IMR-90 (cell line): ENCODE measurements around the gene ASAP2. TPM values are rescaled to one million over a fixed set of nuclear protein-coding genes. Genes with fewer than 3 reads are reported as not detected.

Experiments
- ATAC-seq: fragments of 200-7000 bp; cut with Tn5 transposase; 2 replicates; pipeline ENCODE4 v1.9.1; 2020; ENCODE audit warnings: low read depth, mild to moderate bottlenecking, moderate library complexity
- BruUV-seq: library from RNA; stranded (reverse); fragments of 400-500 nt; replicated peaks from 2 replicates; lab custom pipeline; 2021; lab: Mats Ljungman, UMichigan
- CTCF ChIA-PET: fragments of 300-600 bp; formaldehyde crosslinking; extraction: SDS; loops from one replicate; lab custom pipeline; 2021; ENCODE audit warnings: antibody characterized with exemption; lab: Yijun Ruan, JAX
- POLR2A ChIA-PET: fragments of 300-600 bp; sonication (Branson Sonifier 250); formaldehyde crosslinking; loops from one replicate; lab custom pipeline; 2022; ENCODE audit warnings: antibody characterized with exemption; ENCODE audit not compliant: unreplicated experiment; lab: Charles Lee
- DNase-seq: peaks from one replicate; pipeline ENCODE4 v3.0.0; 2013
- H2AFZ ChIP-seq: replicated peaks from 2 replicates; pipeline ENCODE3; 2013; ENCODE audit warnings: low read length, mild to moderate bottlenecking; ENCODE audit not compliant: poor library complexity
- H2AK5ac ChIP-seq: 2 replicates; pipeline ENCODE4 v1.6.1; 2013; ENCODE audit warnings: low read depth, low read length, inconsistent platforms
- H2AK9ac ChIP-seq: replicated peaks from 2 replicates; pipeline ENCODE3; 2013; ENCODE audit warnings: mild to moderate bottlenecking, low read depth, low read length, moderate library complexity; ENCODE audit not compliant: poor library complexity
- H2BK120ac ChIP-seq: 2 replicates; pipeline ENCODE4 v1.6.1; 2013; ENCODE audit warnings: low read depth, low read length, inconsistent platforms
- H2BK15ac ChIP-seq: 3 replicates; pipeline ENCODE4 v1.6.1; 2013; ENCODE audit warnings: low read depth, low read length, inconsistent platforms
- H2BK20ac ChIP-seq: 2 replicates; pipeline ENCODE4 v1.6.1; 2013; ENCODE audit warnings: low read depth, mild to moderate bottlenecking, inconsistent platforms, low read length, moderate library complexity
- H2BK5ac ChIP-seq: 2 replicates; pipeline ENCODE4 v1.6.1; 2013; ENCODE audit warnings: mild to moderate bottlenecking, low read depth, low read length, inconsistent platforms; ENCODE audit not compliant: poor library complexity, severe bottlenecking
- H3K14ac ChIP-seq: replicated peaks from 2 replicates; pipeline ENCODE4 v1.6.1; 2013; ENCODE audit warnings: low read depth, low read length, inconsistent platforms
- H3K18ac ChIP-seq: 2 replicates; pipeline ENCODE4 v1.6.1; 2013; ENCODE audit warnings: low read depth, low read length, control low read depth
- H3K23ac ChIP-seq: 2 replicates; pipeline ENCODE4 v1.6.1; 2013; ENCODE audit warnings: low read depth, low read length, inconsistent platforms
- H3K27ac ChIP-seq: 2 replicates; pipeline ENCODE4 v1.5.1; 2013; ENCODE audit warnings: mild to moderate bottlenecking, control low read depth, low read length; ENCODE audit not compliant: insufficient read depth
- H3K27me3 ChIP-seq: 2 replicates; pipeline ENCODE4 v1.6.1; 2013; ENCODE audit warnings: low read length; ENCODE audit not compliant: control insufficient read depth, insufficient read depth
- H3K36me3 ChIP-seq: 2 replicates; pipeline ENCODE4 v1.6.1; 2013; ENCODE audit warnings: low read length, mixed read lengths; ENCODE audit not compliant: control insufficient read depth, insufficient read depth
- H3K4ac ChIP-seq: 2 replicates; pipeline ENCODE4 v1.6.1; 2013; ENCODE audit warnings: low read depth, low read length, inconsistent platforms
- H3K4me1 ChIP-seq: 2 replicates; pipeline ENCODE4 v1.6.1; 2013; ENCODE audit warnings: low read length, mixed read lengths; ENCODE audit not compliant: control insufficient read depth, insufficient read depth
- H3K4me2 ChIP-seq: 2 replicates; pipeline ENCODE4 v1.6.1; 2013; ENCODE audit warnings: low read depth, mild to moderate bottlenecking, control low read depth, low read length, moderate library complexity
- H3K4me3 ChIP-seq: 2 replicates; pipeline ENCODE4 v1.5.1; 2013; ENCODE audit warnings: low read depth, mild to moderate bottlenecking, control low read depth, low read length, moderate library complexity; ENCODE audit not compliant: insufficient read depth
- H3K56ac ChIP-seq: 2 replicates; pipeline ENCODE4 v1.6.1; 2013; ENCODE audit warnings: low read length, inconsistent platforms; ENCODE audit not compliant: insufficient read depth; ENCODE audit errors: extremely low read depth
- H3K79me1 ChIP-seq, 2 experiments: 2 replicates each; pipeline ENCODE4 v1.6.1; 2013; ENCODE audit warnings: low read length in 2 of 2, inconsistent platforms in 1 of 2, low read depth in 1 of 2
- H3K9ac ChIP-seq: 2 replicates; pipeline ENCODE4 v1.6.1; 2013; ENCODE audit warnings: low read depth, low read length, control low read depth
- H3K9me1 ChIP-seq: 2 replicates; pipeline ENCODE4 v1.6.1; 2013; ENCODE audit warnings: low read length, inconsistent platforms; ENCODE audit not compliant: insufficient read depth
- H3K9me3 ChIP-seq: 2 replicates; pipeline ENCODE4 v1.6.1; 2013; ENCODE audit warnings: low read length; ENCODE audit not compliant: control insufficient read depth, insufficient read depth
- H4K20me1 ChIP-seq: 2 replicates; pipeline ENCODE4 v1.6.1; 2013; ENCODE audit warnings: low read length, inconsistent platforms; ENCODE audit not compliant: insufficient read depth
- H4K5ac ChIP-seq: 2 replicates; pipeline ENCODE4 v1.6.1; 2013; ENCODE audit warnings: mild to moderate bottlenecking, low read depth, low read length, control low read depth
- H4K8ac ChIP-seq, 2 experiments: 2 replicates each; pipeline ENCODE4 v1.6.1; 2013; ENCODE audit warnings: low read depth in 2 of 2, low read length in 2 of 2, control low read depth in 1 of 2, inconsistent platforms in 1 of 2
- H4K91ac ChIP-seq: 2 replicates; pipeline ENCODE4 v1.6.1; 2013; ENCODE audit warnings: low read depth, low read length, inconsistent platforms; ENCODE audit not compliant: insufficient read depth
- BHLHE40 ChIP-seq: fragments of 150-350 bp; IDR thresholded peaks from 2 replicates; pipeline ENCODE4 v1.6.1; 2016; ENCODE audit warnings: mild to moderate bottlenecking, low read depth, low read length
- CEBPB ChIP-seq: IDR thresholded peaks from 2 replicates; pipeline ENCODE4 v1.6.1; 2012; ENCODE audit warnings: low read depth, low read length, improper control_type of control experiment
- CHD1 ChIP-seq: IDR thresholded peaks from 2 replicates; pipeline ENCODE4 v1.6.1; 2012; ENCODE audit warnings: low read depth, low read length, improper control_type of control experiment
- FOS ChIP-seq: fragments of 150-350 bp; IDR thresholded peaks from 2 replicates; pipeline ENCODE4 v1.6.1; 2016; ENCODE audit warnings: low read depth, low read length
- MAFK ChIP-seq: IDR thresholded peaks from 2 replicates; pipeline ENCODE4 v1.6.1; 2012; ENCODE audit warnings: low read depth, low read length, improper control_type of control experiment
- MAZ ChIP-seq: IDR thresholded peaks from 2 replicates; pipeline ENCODE4 v1.6.1; 2012; ENCODE audit warnings: low read depth, mild to moderate bottlenecking, low read length, improper control_type of control experiment, moderate library complexity, borderline replicate concordance
- MXI1 ChIP-seq: IDR thresholded peaks from 2 replicates; pipeline ENCODE4 v1.6.1; 2012; ENCODE audit warnings: low read depth, mild to moderate bottlenecking, low read length, moderate library complexity, borderline replicate concordance
- NFE2L2 ChIP-seq: fragments of 150-350 bp; IDR thresholded peaks from 2 replicates; pipeline ENCODE4 v1.6.1; 2016; ENCODE audit warnings: low read depth, mild to moderate bottlenecking, low read length
- POLR2A ChIP-seq: IDR thresholded peaks from 2 replicates; pipeline ENCODE4 v1.6.1; 2012; ENCODE audit warnings: mild to moderate bottlenecking, low read depth, low read length
- RAD21 ChIP-seq: IDR thresholded peaks from 2 replicates; pipeline ENCODE4 v1.6.1; 2012; ENCODE audit warnings: low read length, improper control_type of control experiment
- RCOR1 ChIP-seq: IDR thresholded peaks from 2 replicates; pipeline ENCODE4 v1.6.1; 2012; ENCODE audit warnings: mild to moderate bottlenecking, low read length, improper control_type of control experiment; ENCODE audit not compliant: insufficient replicate concordance
- RFX5 ChIP-seq: IDR thresholded peaks from 2 replicates; pipeline ENCODE4 v1.8.0; 2012; ENCODE audit warnings: low read depth, mild to moderate bottlenecking, low read length, moderate library complexity
- SMC3 ChIP-seq: fragments of 150-350 bp; IDR thresholded peaks from 2 replicates; pipeline ENCODE4 v1.6.1; 2016; ENCODE audit warnings: low read depth, mild to moderate bottlenecking, antibody characterized with exemption, low read length, moderate library complexity
- WGBS, 2 experiments: methylation state at CpG; one replicate each; pipeline versions ENCODE4 v1.1.5 to v1.1.7; 2013; ENCODE audit warnings: missing lambda C conversion rate in 2 of 2; ENCODE audit not compliant: insufficient read length in 1 of 2; ENCODE audit errors: extremely low coverage in 2 of 2; 5-methylcytosine and 5-hydroxymethylcytosine counted together
- dilution Hi-C: fragments of 300-500 bp; cut with HindIII; formaldehyde crosslinking; loops from one replicate; pipeline ENCODE4 v1.14.3; 2018; ENCODE audit warnings: low sequenced_read_pairs; ENCODE audit not compliant: unreplicated experiment
- in situ Hi-C: fragments of 300-500 bp; cut with MboI; formaldehyde crosslinking; loops from 3 replicates; pipeline ENCODE4 v1.14.3; 2019; ENCODE audit warnings: low sequenced_read_pairs, inconsistent platforms, mixed read lengths
- intact Hi-C: fragments of 100-400 bp; cut with micrococcal nuclease; formaldehyde crosslinking; loops from 2 replicates; pipeline ENCODE4 v1.10.0; 2022
- polyA plus RNA-seq, 3 experiments: library from polyadenylated mRNA; depleted of rRNA; stranded (reverse); fragments of >200 nt; gene quantifications; 2 replicates each; pipeline ENCODE4 v1.2.3, GENCODE V29; 2012; ENCODE audit warnings: low replicate concordance in 1 of 3
- total RNA-seq: library from RNA; depleted of rRNA; stranded (reverse); fragments of >200 nt; gene quantifications from 2 replicates; pipeline ENCODE4 v1.2.3, GENCODE V29; 2012
- TF ChIP-seq, protein P1 (sequence below): fragments of 150-350 bp; IDR thresholded peaks from 2 replicates; pipeline ENCODE4 v1.6.1; 2016; ENCODE audit warnings: low read depth, mild to moderate bottlenecking, low read length, moderate library complexity, borderline replicate concordance
- TF ChIP-seq, protein P2 (sequence below): fragments of 150-350 bp; IDR thresholded peaks from 2 replicates; pipeline ENCODE4 v1.6.1; 2017; ENCODE audit warnings: mild to moderate bottlenecking, antibody characterized with exemption, low read length, low read depth

Gene ASAP2
- total and polyA plus RNA-seq, 2 of the 4 experiments (the other 2 are of a cell fraction), result 19.7 to 28.1 TPM

DNA sequence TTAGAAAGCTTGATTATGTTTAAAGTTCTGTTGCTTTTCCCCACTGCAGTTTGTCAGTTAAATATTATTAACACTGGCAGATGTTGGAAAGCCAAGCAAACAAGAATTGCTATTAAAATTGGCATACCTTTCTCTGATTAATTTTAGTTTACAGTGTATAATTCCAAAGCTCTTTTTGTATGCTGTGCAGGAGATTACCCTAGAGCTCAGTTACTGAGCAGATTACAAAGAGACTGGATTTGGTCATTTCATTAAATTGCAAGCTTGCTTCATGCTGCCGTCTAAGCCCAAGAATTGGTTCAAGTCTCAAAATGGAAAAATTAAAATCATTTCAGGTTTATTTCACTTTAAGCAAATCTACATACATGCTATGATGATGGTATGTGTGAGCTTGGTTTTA is 2.3 kb downstream of the ASAP2 start:
- Histone ChIP-seq H3K36me3 (no peaks in the 10 kb centered on the region), H2AK9ac (no peak overlapping the region), H3K4me2 (peak overlapping the region; percentile 95), H2AFZ (no peak overlapping the region), H3K27me3 (no peaks in the 10 kb centered on the region), H2BK5ac (peak overlapping the region; percentile 80), H3K9me3 (no peaks in the 10 kb centered on the region), H2BK20ac (peak overlapping the region; percentile 11; the same call in 1 of the 2 replicates), H3K4me3 (peak overlapping the region; percentile 48; the same call in 1 of the 2 replicates), H3K4ac (no peak overlapping the region), H3K18ac (peak overlapping the region; percentile 30; the same call in 1 of the 2 replicates), H4K20me1 (peaks cover 47% of the 10 kb centered on the region; the same call in 1 of the 2 replicates), H4K5ac (no peak overlapping the region), H3K27ac (no peak overlapping the region), H2AK5ac (no peak overlapping the region), H3K56ac (no peak overlapping the region), H2BK15ac (no peak overlapping the region), H3K14ac (peak overlapping the region; percentile 29; the same call in 1 of the 2 replicates), H3K79me1 (peaks cover 12 to 46% of the 10 kb centered on the region in 2 experiments; a peak in 3 of 4 replicates), H4K91ac (no peak overlapping the region; the same call in 1 of the 2 replicates), H3K4me1 (peaks cover 16% of the 10 kb centered on the region), H3K9ac (no peak overlapping the region), H2BK120ac (peak overlapping the region; percentile 16; the same call in 1 of the 2 replicates), H3K9me1 (peaks cover 25% of the 10 kb centered on the region), H4K8ac (no peak overlapping the region), H3K23ac (peak overlapping the region; percentile 33; the same call in 1 of the 2 replicates)
- BruUV-seq, result no TSS peak
- in situ Hi-C loops, result loop anchor here (10.0 kb wide), 1 partner anchor 126 kb away; no protein-coding TSS in a partner anchor
- DNase-seq (no peak), ATAC-seq (no peak)
- POLR2A ChIA-PET, result interaction anchor here (0.6 to 1.0 kb wide), 2 partner anchors 64 to 195 kb away, joined by 3 read pairs; no protein-coding TSS in a partner anchor
- CTCF ChIA-PET, result interaction anchor here (0.6 to 1.1 kb wide), 5 partner anchors 10 to 347 kb away, joined by 3 to 4 read pairs (median 3); partner anchors contain the start of gene ADAM17
- intact Hi-C loops, result loop anchor here (5.0 kb wide), 3 partner anchors 78 to 213 kb away; partner anchors contain the start of genes CPSF3 and ITGB1BP1
- dilution Hi-C loops, result no loop called here
- WGBS, 2 experiments, result no CpG with 5 or more reads among the region's 1 CpG
- TF ChIP-seq MAZ (no peak), RAD21 (no peak), NFE2L2 (no peak), RCOR1 (no peak), RFX5 (no peak), BHLHE40 (no peak), MAFK (no peak), FOS (no peak), MXI1 (no peak), SMC3 (no peak), POLR2A (no peak), CEBPB (no peak), CHD1 (no peak)
- TF ChIP-seq, protein P1, sequence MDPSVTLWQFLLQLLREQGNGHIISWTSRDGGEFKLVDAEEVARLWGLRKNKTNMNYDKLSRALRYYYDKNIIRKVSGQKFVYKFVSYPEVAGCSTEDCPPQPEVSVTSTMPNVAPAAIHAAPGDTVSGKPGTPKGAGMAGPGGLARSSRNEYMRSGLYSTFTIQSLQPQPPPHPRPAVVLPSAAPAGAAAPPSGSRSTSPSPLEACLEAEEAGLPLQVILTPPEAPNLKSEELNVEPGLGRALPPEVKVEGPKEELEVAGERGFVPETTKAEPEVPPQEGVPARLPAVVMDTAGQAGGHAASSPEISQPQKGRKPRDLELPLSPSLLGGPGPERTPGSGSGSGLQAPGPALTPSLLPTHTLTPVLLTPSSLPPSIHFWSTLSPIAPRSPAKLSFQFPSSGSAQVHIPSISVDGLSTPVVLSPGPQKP, result no peak
- TF ChIP-seq, protein P2, sequence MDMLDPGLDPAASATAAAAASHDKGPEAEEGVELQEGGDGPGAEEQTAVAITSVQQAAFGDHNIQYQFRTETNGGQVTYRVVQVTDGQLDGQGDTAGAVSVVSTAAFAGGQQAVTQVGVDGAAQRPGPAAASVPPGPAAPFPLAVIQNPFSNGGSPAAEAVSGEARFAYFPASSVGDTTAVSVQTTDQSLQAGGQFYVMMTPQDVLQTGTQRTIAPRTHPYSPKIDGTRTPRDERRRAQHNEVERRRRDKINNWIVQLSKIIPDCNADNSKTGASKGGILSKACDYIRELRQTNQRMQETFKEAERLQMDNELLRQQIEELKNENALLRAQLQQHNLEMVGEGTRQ, result no peak
